A673 (cell line): Measurements from ENCODE around the gene MAST4.

Experiments used
- CTCF ChIP-seq: fragments of 300-800, 200-600 bp; sonication (generic); conservative IDR thresholded peaks from 2 replicates; pipeline ENCODE4 v1.5.1; 2017; ENCODE audit warnings: low read depth, mild to moderate bottlenecking, antibody characterized with exemption, low read length, moderate library complexity, mixed read lengths
- EZH2 ChIP-seq: fragments of 200-600 bp; sonication (generic); IDR thresholded peaks from 2 replicates; pipeline ENCODE4 v1.6.1; 2017; ENCODE audit warnings: borderline replicate concordance, low read depth, mild to moderate bottlenecking, mixed read lengths, antibody characterized with exemption, low read length; ENCODE audit not compliant: poor library complexity, severe bottlenecking

- no peak for TF ChIP-seq CTCF
- no peak for TF ChIP-seq EZH2
These were observed 326.7 kb downstream of the MAST4 start for GRCh38 chr5:66922881-66923280.
